Stimulated activated CD8-positive, alpha-beta memory T cell treated with anti-CD3 and anti-CD28 coated beads, Interleukin-7, amount 100 ng/mL, for 4 hours (primary cell): Measurements from ENCODE around the gene TTC34.

Source experiments
- DNase-seq, 2 donors: peaks; one replicate each; pipeline ENCODE4 v3.0.0-alpha.2; 2020; ENCODE audit warnings: low read depth in 2 of 2

TTC34 gene

GRCh38 chr1:2830761-2831425, 29.4 kb upstream of the TTC34 start:
- no peak for DNase-seq

- DNase-seq: no peak
Measured at GRCh38 chr1:2829846-2830615, 28.5 kb upstream of the TTC34 start.

GRCh38 chr1:2828586-2829250, 27.2 kb upstream of the TTC34 start:
- no peak for DNase-seq

GRCh38 chr1:2826736-2827292, 25.3 kb upstream of the TTC34 start:
- DNase-seq: no peak

- DNase-seq: no peak
Measured at GRCh38 chr1:2826316-2826715, 24.8 kb upstream of the TTC34 start.

GRCh38 chr1:2825487-2826189, 24.1 kb upstream of the TTC34 start:
- DNase-seq: no peak

GRCh38 chr1:2824999-2825398, 23.5 kb upstream of the TTC34 start:
- no peak for DNase-seq

GRCh38 chr1:2823921-2824610, 22.6 kb upstream of the TTC34 start:
- no peak for DNase-seq

GRCh38 chr1:2822621-2823145, 21.2 kb upstream of the TTC34 start:
- DNase-seq: no peak

GRCh38 chr1:2821966-2822620, 20.6 kb upstream of the TTC34 start:
- DNase-seq: no peak

GRCh38 chr1:2821373-2821955, 20.0 kb upstream of the TTC34 start:
- no peak for DNase-seq

- no peak for DNase-seq
Measured at GRCh38 chr1:2820731-2821372, 19.4 kb upstream of the TTC34 start.

- DNase-seq: no peak
Measured at GRCh38 chr1:2819831-2820730, 18.6 kb upstream of the TTC34 start.

- DNase-seq: no peak
Measured at GRCh38 chr1:2819429-2819828, 17.9 kb upstream of the TTC34 start.

- DNase-seq: no peak
Measured at GRCh38 chr1:2817784-2818564, 16.5 kb upstream of the TTC34 start.

- no peak for DNase-seq
Measured at GRCh38 chr1:2816786-2817185, 15.3 kb upstream of the TTC34 start.

- DNase-seq: no peak
Measured at GRCh38 chr1:2815551-2815950, 14.1 kb upstream of the TTC34 start.
